ENCODE results near the gene ANK2.

ANK2 gene

DNA sequence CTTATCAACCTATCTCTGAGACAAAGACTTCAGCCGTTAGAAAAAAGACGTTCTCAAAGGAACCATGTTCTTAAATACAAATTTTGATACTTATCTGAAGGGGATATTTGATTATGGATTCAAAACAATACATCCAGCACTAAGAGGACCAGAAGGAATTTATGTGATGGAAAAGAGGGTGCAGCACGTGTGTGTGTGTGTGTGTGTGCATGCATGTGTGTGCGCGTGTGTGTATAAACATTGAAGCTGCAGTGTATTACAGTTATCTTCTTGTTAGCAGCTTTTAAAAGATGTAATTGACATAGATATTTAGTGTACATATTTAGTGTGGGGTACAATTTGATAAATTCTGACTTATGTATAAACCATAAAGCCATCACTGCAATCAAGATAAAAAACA lies 44.9 kb downstream of the ANK2 start:
- H3K27me3 Mint-ChIP-seq: no peaks in the 10 kb centered on the region
- no peak for DNase-seq
- no peaks in the 10 kb centered on the region for H3K36me3 Mint-ChIP-seq (ENCODE audit: low read depth)
- H3K4me1 Mint-ChIP-seq (ENCODE audit: low read depth): no peaks in the 10 kb centered on the region
- H3K27ac Mint-ChIP-seq: no peak overlapping the region
- H3K4me3 Mint-ChIP-seq: no peak overlapping the region
- no peaks in the 10 kb centered on the region for H3K9me3 Mint-ChIP-seq

DNA sequence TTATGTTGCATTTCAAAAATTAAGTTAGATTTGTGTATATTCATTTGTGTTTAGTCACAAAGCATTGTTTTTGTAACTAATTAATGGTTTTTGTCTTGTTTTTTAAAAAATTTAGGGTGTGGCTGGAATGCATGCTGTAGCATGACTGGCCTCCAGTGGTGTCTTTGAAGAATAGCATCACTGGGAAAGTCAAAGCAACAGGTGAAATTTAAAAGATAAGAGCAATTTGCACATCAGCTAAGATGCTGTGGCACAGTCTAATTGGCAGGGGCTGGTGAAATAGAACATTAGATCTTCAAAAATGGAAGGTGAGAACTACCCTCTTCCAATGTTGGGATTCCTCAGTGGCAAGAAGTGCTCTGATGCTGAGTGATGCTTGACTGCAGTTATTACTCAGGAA lies 45.3 kb downstream of the ANK2 start:
- H3K9me3 Mint-ChIP-seq: no peaks in the 10 kb centered on the region
- DNase-seq: no peak
- no peak overlapping the region for H3K27ac Mint-ChIP-seq
- H3K27me3 Mint-ChIP-seq: no peaks in the 10 kb centered on the region
- H3K4me1 Mint-ChIP-seq (ENCODE audit: low read depth): no peaks in the 10 kb centered on the region
- no peak overlapping the region for H3K4me3 Mint-ChIP-seq
- H3K36me3 Mint-ChIP-seq (ENCODE audit: low read depth): no peaks in the 10 kb centered on the region

- Mint-ChIP-seq H3K4me1 (ENCODE audit: low read depth) (no peaks in the 10 kb centered on the region), H3K27ac (no peak overlapping the region), H3K9me3 (no peaks in the 10 kb centered on the region), H3K36me3 (ENCODE audit: low read depth) (no peaks in the 10 kb centered on the region), H3K27me3 (peaks cover 8% of the 10 kb centered on the region), H3K4me3 (no peak overlapping the region)
- no peak for DNase-seq
Observed at GRCh38 chr4:113101669-113102068, 52.2 kb downstream of the ANK2 start.

GRCh38 chr4:113103556-113103955 lies 54.1 kb downstream of the ANK2 start:
- H3K4me1 Mint-ChIP-seq (ENCODE audit: low read depth): no peaks in the 10 kb centered on the region
- no peak for DNase-seq
- no peaks in the 10 kb centered on the region for H3K36me3 Mint-ChIP-seq (ENCODE audit: low read depth)
- H3K4me3 Mint-ChIP-seq: no peak overlapping the region
- H3K27ac Mint-ChIP-seq: no peak overlapping the region
- H3K9me3 Mint-ChIP-seq: no peaks in the 10 kb centered on the region
- H3K27me3 Mint-ChIP-seq: peaks cover 8% of the 10 kb centered on the region

DNA sequence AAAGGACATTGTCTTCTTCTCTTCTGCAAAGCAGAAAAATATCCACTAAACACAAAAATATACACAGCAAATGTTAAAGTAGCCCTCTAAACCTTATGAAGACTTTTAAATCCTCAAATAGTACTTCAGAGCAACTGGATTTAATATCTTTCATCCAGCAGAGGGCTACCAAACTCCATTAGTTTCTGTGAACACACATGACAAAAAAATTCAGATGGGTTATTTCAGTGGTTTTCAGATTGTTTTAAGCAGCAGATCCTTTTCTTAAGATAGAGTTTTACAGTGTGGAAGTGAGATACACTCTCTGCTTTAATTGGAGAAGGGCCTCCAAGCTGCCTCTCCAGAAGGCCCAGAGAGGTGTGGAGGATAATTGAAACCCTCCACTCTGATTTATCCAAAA lies 56.7 kb downstream of the ANK2 start:
- no peak for DNase-seq
- no peaks in the 10 kb centered on the region for H3K9me3 Mint-ChIP-seq
- H3K36me3 Mint-ChIP-seq (ENCODE audit: low read depth): no peaks in the 10 kb centered on the region
- peaks cover 8% of the 10 kb centered on the region for H3K27me3 Mint-ChIP-seq
- H3K4me3 Mint-ChIP-seq: no peak overlapping the region
- no peak overlapping the region for H3K27ac Mint-ChIP-seq
- H3K4me1 Mint-ChIP-seq (ENCODE audit: low read depth): no peaks in the 10 kb centered on the region

DNA sequence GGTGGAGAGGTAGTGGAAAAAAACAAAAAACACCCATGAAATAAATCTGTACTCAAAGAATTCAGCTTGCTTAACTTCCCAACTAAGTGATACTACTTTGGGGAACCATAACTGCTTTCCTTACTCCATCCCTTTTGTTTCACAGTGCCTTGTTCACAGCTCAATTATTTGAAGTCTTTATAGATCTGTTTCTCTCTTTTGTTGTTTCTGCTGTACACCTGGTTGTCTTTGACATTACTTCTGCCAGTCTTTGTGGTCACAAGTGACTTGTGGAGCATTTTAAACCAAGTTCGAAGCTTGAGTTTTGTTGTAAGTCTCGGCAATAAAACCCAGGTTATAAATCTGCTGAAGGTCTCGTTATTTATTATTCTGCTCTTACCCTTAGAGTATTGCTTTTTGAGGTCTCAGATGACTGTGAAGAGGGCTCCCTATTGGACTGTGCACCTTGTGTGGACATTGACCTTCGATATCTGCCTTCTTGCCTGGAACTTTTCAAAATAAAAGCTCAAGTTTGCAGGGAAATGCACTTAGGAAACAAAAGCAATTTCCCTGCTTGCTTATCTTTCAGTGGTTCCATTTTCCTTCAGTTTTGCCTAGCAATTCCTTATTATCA lies 59.8 kb downstream of the ANK2 start:
- H3K27ac Mint-ChIP-seq: no peak overlapping the region
- no peak overlapping the region for H3K4me3 Mint-ChIP-seq
- H3K9me3 Mint-ChIP-seq: no peaks in the 10 kb centered on the region
- H3K4me1 Mint-ChIP-seq (ENCODE audit: low read depth): no peaks in the 10 kb centered on the region
- no peak for DNase-seq
- H3K36me3 Mint-ChIP-seq (ENCODE audit: low read depth): no peaks in the 10 kb centered on the region
- no peaks in the 10 kb centered on the region for H3K27me3 Mint-ChIP-seq

- Mint-ChIP-seq H3K4me3 (no peak overlapping the region), H3K27ac (no peak overlapping the region), H3K27me3 (peaks cover 3% of the 10 kb centered on the region), H3K9me3 (no peaks in the 10 kb centered on the region), H3K36me3 (ENCODE audit: low read depth) (no peaks in the 10 kb centered on the region), H3K4me1 (ENCODE audit: low read depth) (no peaks in the 10 kb centered on the region)
- DNase-seq: no peak
Observed at GRCh38 chr4:113112338-113112978, 63.0 kb downstream of the ANK2 start.

DNA sequence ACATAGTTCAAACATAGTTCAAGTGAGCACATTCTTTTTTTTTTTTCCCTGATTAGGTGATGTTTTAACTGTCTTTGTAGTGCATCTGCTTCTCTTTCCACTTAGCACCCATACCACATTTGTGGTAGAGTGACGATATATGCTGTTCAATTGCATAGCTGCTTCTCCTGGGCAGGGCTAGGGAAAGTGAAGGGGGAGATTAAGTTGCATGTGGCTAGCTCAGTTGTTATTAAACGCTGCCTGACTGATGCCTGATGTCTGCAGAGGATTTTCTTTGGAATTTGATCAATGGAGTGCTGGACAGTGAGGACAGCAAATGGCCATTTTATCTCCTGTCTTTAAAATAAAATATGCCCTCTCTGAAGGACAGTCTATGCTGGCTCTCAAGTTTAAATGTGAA lies 63.7 kb downstream of the ANK2 start:
- no peak overlapping the region for H3K4me3 Mint-ChIP-seq
- no peak for DNase-seq
- no peak overlapping the region for H3K27ac Mint-ChIP-seq
- H3K36me3 Mint-ChIP-seq (ENCODE audit: low read depth): no peaks in the 10 kb centered on the region
- peaks cover 3% of the 10 kb centered on the region for H3K27me3 Mint-ChIP-seq
- H3K4me1 Mint-ChIP-seq (ENCODE audit: low read depth): no peaks in the 10 kb centered on the region
- no peaks in the 10 kb centered on the region for H3K9me3 Mint-ChIP-seq

DNA sequence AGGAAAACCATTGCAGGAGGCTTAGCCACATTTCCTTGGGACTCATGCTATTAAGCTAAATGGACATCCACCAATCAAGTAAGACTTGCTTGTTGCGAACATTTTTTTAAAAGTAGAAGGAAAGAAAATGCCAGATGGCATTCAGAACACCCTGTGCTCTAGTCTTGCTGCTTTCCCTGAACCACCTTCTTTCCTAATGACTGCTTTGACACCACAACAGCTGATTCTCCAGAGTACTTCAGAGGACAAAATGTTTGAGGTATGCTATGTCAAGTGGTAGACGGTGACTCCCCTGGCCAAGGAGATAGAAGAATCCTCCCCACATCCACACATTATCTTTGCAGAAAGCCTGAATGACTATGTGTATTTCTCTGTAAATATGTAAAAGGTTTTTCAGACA lies 65.4 kb downstream of the ANK2 start:
- H3K9me3 Mint-ChIP-seq: no peaks in the 10 kb centered on the region
- no peaks in the 10 kb centered on the region for H3K4me1 Mint-ChIP-seq (ENCODE audit: low read depth)
- DNase-seq: no peak
- no peak overlapping the region for H3K4me3 Mint-ChIP-seq
- no peaks in the 10 kb centered on the region for H3K36me3 Mint-ChIP-seq (ENCODE audit: low read depth)
- no peak overlapping the region for H3K27ac Mint-ChIP-seq
- peaks cover 3% of the 10 kb centered on the region for H3K27me3 Mint-ChIP-seq

DNA sequence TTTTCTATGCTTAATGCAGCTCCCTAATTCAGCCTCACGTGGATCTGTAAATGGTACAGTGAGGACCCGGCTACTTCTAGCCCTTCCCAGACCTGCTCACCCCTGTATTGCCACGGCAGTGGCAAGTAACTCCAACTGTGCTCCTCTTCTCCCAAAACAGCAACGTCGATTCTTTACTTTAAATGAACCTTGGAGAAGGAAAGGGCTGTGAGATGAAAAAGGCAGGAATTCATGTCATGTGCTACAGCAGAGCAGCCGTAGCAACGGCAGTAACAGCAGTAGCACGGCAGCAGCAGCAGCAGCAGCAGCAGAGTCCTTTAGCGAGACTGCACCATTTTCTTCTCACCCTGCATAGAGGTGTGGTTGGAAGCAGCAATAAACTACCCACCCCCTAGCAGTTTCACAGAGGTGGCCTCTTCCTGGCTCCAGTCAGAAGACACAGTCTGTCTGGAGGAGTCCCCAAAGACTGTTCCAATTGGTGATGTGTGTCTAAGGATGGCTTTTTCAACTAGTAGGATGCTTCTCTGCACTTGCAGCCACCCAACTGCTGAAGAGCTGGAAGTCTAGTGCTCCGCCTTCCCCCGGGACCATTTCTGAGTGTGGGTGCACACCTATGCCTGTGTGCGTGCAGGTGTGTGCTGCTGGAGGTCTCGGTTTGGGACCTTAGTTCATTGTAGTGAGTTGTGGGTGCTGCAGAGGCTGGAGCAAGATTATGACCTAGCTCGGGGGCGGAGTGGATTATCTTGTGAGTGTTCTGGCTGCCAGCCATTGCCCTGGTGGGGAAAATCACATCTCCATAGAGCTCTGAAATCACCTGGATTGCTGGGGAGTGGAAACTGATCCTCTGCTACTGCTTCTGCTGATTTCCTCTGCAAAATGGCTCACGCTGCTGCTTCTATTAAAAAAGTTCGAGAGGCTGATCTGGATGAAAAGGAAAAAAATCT lies 67.2 kb downstream of the ANK2 start:
- no peak for DNase-seq
- H3K27me3 Mint-ChIP-seq: peaks cover 3% of the 10 kb centered on the region
- no peaks in the 10 kb centered on the region for H3K4me1 Mint-ChIP-seq (ENCODE audit: low read depth)
- H3K4me3 Mint-ChIP-seq: no peak overlapping the region
- H3K27ac Mint-ChIP-seq: no peak overlapping the region
- H3K36me3 Mint-ChIP-seq (ENCODE audit: low read depth): no peaks in the 10 kb centered on the region
- no peaks in the 10 kb centered on the region for H3K9me3 Mint-ChIP-seq

DNA sequence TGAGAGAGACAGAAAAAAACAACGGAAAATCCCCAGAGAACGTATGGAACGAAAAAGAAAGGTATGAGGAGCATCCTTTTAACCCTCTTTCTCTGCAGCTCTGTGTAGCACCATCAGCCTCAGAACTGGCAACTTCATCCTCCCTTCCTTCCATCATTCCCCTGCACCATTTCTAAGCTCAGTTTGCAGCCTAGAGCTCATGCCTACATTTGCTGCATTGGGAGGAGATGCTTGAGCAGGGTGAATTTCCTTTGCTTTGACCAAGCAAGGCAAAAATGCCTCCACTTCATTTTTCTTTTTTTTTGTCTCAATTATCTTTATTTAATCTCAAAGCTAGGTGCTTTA lies 67.9 kb downstream of the ANK2 start:
- Mint-ChIP-seq H3K4me1 (ENCODE audit: low read depth) (no peaks in the 10 kb centered on the region), H3K36me3 (ENCODE audit: low read depth) (no peaks in the 10 kb centered on the region), H3K4me3 (no peak overlapping the region), H3K9me3 (no peaks in the 10 kb centered on the region), H3K27me3 (peaks cover 3% of the 10 kb centered on the region), H3K27ac (no peak overlapping the region)
- DNase-seq: no peak

DNA sequence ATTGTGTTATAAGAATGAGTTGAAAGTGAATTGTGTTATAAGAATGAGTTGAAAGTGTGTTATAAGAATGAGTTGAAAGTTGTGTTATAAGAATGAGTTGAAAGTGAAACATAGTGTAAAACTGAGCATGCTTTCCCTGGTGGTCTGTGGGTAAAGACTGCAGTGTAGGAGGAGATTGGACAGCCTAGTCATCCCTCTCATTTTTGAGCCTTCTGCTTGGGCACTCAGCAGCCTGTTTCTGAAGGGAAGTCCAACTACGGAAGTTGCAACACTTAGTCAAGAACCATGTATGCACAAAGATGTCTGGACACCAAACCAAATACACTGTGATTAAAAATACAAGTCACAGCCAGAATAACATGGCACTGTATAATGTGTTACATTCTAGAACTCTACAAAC lies 72.6 kb downstream of the ANK2 start:
- Mint-ChIP-seq H3K4me3 (no peak overlapping the region), H3K27me3 (peaks cover 3% of the 10 kb centered on the region), H3K36me3 (ENCODE audit: low read depth) (no peaks in the 10 kb centered on the region), H3K27ac (no peak overlapping the region), H3K9me3 (no peaks in the 10 kb centered on the region), H3K4me1 (ENCODE audit: low read depth) (no peaks in the 10 kb centered on the region)
- no peak for DNase-seq

DNA sequence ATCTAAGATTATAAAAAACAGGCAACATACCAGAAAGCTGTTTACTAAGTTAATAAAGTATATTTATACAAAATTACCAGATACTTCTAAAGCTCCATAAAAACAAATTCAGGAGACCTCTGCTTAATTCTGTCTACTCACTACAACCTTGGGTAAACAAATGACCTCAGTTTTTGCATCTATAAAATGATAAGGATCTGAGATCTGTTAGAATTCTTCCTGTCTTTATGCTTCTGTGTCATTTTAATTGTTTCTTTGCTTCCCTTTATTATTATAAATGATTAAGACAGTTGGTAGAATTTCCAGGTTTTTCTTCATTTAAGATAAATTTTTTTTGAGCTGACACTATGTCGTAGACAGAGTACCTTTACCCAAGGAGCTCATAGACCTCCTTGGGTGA lies 76.0 kb downstream of the ANK2 start:
- H3K4me1 Mint-ChIP-seq (ENCODE audit: low read depth): no peaks in the 10 kb centered on the region
- no peaks in the 10 kb centered on the region for H3K36me3 Mint-ChIP-seq (ENCODE audit: low read depth)
- H3K27me3 Mint-ChIP-seq: peaks cover 3% of the 10 kb centered on the region
- no peaks in the 10 kb centered on the region for H3K9me3 Mint-ChIP-seq
- no peak overlapping the region for H3K4me3 Mint-ChIP-seq
- no peak for DNase-seq
- no peak overlapping the region for H3K27ac Mint-ChIP-seq

- H3K4me3 Mint-ChIP-seq: no peak overlapping the region
- no peaks in the 10 kb centered on the region for H3K27me3 Mint-ChIP-seq
- no peak for DNase-seq
- H3K36me3 Mint-ChIP-seq (ENCODE audit: low read depth): no peaks in the 10 kb centered on the region
- no peaks in the 10 kb centered on the region for H3K9me3 Mint-ChIP-seq
- H3K4me1 Mint-ChIP-seq (ENCODE audit: low read depth): no peaks in the 10 kb centered on the region
- no peak overlapping the region for H3K27ac Mint-ChIP-seq
Observed at GRCh38 chr4:113131136-113131535, 81.7 kb downstream of the ANK2 start.

DNA sequence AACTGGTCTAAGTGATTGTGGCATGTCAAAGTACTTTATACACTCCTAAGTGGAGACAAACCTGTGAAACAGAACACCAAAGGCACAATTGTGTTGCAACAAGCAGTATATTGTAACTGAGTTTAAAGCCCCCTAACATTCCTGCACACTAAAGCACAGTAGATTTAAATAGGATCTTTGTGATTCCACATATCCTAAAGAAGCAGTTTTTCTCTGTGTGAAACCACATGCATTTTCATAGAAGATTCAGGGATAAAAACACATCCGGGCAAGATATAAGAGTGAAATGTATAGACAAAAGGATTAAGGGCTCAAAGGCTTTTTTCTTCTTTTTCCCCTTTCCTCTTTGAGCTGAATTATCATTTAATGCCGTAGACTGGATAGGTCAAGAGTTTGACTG lies 82.2 kb downstream of the ANK2 start:
- H3K27me3 Mint-ChIP-seq: no peaks in the 10 kb centered on the region
- no peaks in the 10 kb centered on the region for H3K4me1 Mint-ChIP-seq (ENCODE audit: low read depth)
- no peaks in the 10 kb centered on the region for H3K9me3 Mint-ChIP-seq
- DNase-seq: no peak
- no peaks in the 10 kb centered on the region for H3K36me3 Mint-ChIP-seq (ENCODE audit: low read depth)
- H3K27ac Mint-ChIP-seq: no peak overlapping the region
- no peak overlapping the region for H3K4me3 Mint-ChIP-seq
